MM.1S (cell line): ENCODE results near the gene DNAH11.

Experiments used
- DNase-seq: peaks from one replicate; pipeline ENCODE4 v3.0.0-alpha.2; 2015
- H2AFZ ChIP-seq: fragments of 300-600 bp; sonication (generic); 2 replicates; pipeline ENCODE4 v1.6.0; 2016; ENCODE audit warnings: antibody characterized with exemption, low read length
- H3F3A ChIP-seq: fragments of 300-600 bp; sonication (generic); 2 replicates; pipeline ENCODE4 v1.6.1; 2016; ENCODE audit warnings: mild to moderate bottlenecking, antibody characterized with exemption, low read length, moderate library complexity, mixed read lengths; ENCODE audit not compliant: insufficient read depth
- H3K27ac ChIP-seq: fragments of 300-600 bp; sonication (generic); 2 replicates; pipeline ENCODE4 v1.5.1; 2016; ENCODE audit warnings: mild to moderate bottlenecking, low read length
- H3K27me3 ChIP-seq: fragments of 300-600 bp; sonication (generic); replicated peaks from 2 replicates; pipeline ENCODE4 v1.6.0; 2016; ENCODE audit warnings: low read length; ENCODE audit not compliant: insufficient read depth
- H3K36me3 ChIP-seq: fragments of 300-600 bp; sonication (generic); replicated peaks from 2 replicates; pipeline ENCODE4 v1.6.1; 2016; ENCODE audit warnings: mild to moderate bottlenecking, low read length, mixed read lengths; ENCODE audit not compliant: insufficient read depth
- H3K4me1 ChIP-seq: fragments of 300-600 bp; sonication (generic); 2 replicates; pipeline ENCODE4 v1.6.1; 2016; ENCODE audit warnings: low read length, mixed read lengths
- H3K4me2 ChIP-seq: fragments of 300-600 bp; sonication (generic); 2 replicates; pipeline ENCODE4 v1.6.0; 2016; ENCODE audit warnings: low read depth, low read length
- H3K4me3 ChIP-seq: fragments of 300-600 bp; sonication (generic); 2 replicates; pipeline ENCODE4 v1.5.1; 2016; ENCODE audit warnings: low read length, mixed read lengths
- H3K79me2 ChIP-seq: fragments of 300-600 bp; sonication (generic); 2 replicates; pipeline ENCODE4 v1.6.1; 2016; ENCODE audit warnings: mixed run types, low read length, mixed read lengths
- H3K9ac ChIP-seq: fragments of 300-600 bp; sonication (generic); 2 replicates; pipeline ENCODE4 v1.6.1; 2016; ENCODE audit warnings: low read length, mixed read lengths
- H3K9me2 ChIP-seq: fragments of 300-600 bp; sonication (generic); replicated peaks from 2 replicates; pipeline ENCODE4 v1.6.1; 2016; ENCODE audit warnings: mild to moderate bottlenecking, low read length, mixed read lengths; ENCODE audit not compliant: insufficient read depth
- H3K9me3 ChIP-seq: fragments of 300-600 bp; sonication (generic); replicated peaks from 2 replicates; pipeline ENCODE4 v1.6.1; 2016; ENCODE audit warnings: mild to moderate bottlenecking, low read length, mixed read lengths; ENCODE audit not compliant: insufficient read depth
- H4K20me1 ChIP-seq: fragments of 300-600 bp; sonication (generic); 2 replicates; pipeline ENCODE4 v1.6.1; 2016; ENCODE audit warnings: mild to moderate bottlenecking, low read length, moderate library complexity, mixed read lengths; ENCODE audit not compliant: insufficient read depth
- EZH2 ChIP-seq: fragments of 300-600 bp; sonication (generic); optimal IDR thresholded peaks from 2 replicates; pipeline ENCODE3; 2017; ENCODE audit warnings: low read depth, mild to moderate bottlenecking, antibody characterized with exemption, low read length, mixed read lengths
- EZH2phosphoT487 ChIP-seq: fragments of 300-600 bp; sonication (generic); IDR thresholded peaks from 2 replicates; pipeline ENCODE4 v1.6.1; 2018; ENCODE audit warnings: antibody characterized with exemption, low read length
- TF ChIP-seq, protein P1 (sequence below): fragments of 300-600 bp; sonication (generic); IDR thresholded peaks from 2 replicates; pipeline ENCODE4 v1.5.1; 2016; ENCODE audit warnings: antibody characterized with exemption, low read length, mixed read lengths

The DNAH11 gene

DNA sequence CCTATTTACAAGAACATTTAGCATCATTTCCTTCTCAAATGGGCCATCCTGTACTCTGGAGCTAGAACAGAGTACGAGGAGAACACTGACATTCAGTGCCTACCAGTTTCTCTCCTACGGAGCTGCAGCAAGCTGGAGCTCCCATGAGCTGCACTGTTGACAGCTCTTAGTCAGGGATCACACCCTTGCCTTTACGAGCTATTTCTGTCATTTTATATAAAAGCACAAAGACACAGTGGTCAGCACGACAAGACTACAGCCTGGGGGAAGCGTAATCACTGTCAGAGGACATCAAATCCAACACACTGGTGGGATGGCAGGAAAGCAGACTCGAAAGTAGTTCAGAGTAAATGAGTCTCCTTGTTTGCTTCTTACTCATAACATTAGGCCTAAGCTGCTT, 400.1 kb downstream of the DNAH11 start:
- H3K4me3 ChIP-seq = no peak overlapping the region
- peak overlapping the region; percentile 4; the same call in 1 of the 2 replicates for H3K4me2 ChIP-seq
- H3K79me2 ChIP-seq = peaks cover 65% of the 10 kb centered on the region
- H3K9ac ChIP-seq = no peak overlapping the region
- H3K9me3 ChIP-seq = no peaks in the 10 kb centered on the region
- H2AFZ ChIP-seq = no peak overlapping the region
- no peaks in the 10 kb centered on the region for H3K9me2 ChIP-seq
- no peak for DNase-seq
- no peaks in the 10 kb centered on the region for H3K27me3 ChIP-seq
- TF ChIP-seq EZH2phosphoT487 (no peak), EZH2 (no peak)
- TF ChIP-seq, protein P1, sequence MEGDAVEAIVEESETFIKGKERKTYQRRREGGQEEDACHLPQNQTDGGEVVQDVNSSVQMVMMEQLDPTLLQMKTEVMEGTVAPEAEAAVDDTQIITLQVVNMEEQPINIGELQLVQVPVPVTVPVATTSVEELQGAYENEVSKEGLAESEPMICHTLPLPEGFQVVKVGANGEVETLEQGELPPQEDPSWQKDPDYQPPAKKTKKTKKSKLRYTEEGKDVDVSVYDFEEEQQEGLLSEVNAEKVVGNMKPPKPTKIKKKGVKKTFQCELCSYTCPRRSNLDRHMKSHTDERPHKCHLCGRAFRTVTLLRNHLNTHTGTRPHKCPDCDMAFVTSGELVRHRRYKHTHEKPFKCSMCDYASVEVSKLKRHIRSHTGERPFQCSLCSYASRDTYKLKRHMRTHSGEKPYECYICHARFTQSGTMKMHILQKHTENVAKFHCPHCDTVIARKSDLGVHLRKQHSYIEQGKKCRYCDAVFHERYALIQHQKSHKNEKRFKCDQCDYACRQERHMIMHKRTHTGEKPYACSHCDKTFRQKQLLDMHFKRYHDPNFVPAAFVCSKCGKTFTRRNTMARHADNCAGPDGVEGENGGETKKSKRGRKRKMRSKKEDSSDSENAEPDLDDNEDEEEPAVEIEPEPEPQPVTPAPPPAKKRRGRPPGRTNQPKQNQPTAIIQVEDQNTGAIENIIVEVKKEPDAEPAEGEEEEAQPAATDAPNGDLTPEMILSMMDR = no peak
- H3K27ac ChIP-seq = no peak overlapping the region
- 0 out of 2 replicates have a peak, but pooled peaks cover 7% of the 10 kb centered on the region for H3K36me3 ChIP-seq
- peaks cover 11% of the 10 kb centered on the region for H3F3A ChIP-seq
- 0 out of 2 replicates have a peak, but pooled peaks cover 4% of the 10 kb centered on the region for H4K20me1 ChIP-seq
- peaks cover 21% of the 10 kb centered on the region; the same call in 1 of the 2 replicates for H3K4me1 ChIP-seq

DNA sequence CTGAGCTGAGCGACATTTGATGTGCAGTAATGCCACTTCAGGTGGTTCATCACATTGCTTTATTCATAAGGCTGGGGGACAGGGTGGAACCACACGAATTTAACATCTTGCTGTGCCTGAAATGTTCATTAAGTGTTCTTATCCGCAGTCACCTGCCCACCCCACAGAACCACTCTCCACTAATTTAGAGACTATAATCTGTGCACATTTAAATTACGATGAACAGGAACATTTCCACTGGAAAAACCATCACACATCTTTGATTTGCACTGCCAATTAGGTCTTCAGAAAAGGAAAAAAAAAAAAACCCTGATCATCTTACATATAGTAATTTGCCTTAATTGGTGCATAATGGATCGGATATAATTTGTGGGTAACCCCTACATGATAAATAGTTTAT, 400.6 kb downstream of the DNAH11 start:
- Histone ChIP-seq H3F3A (peaks cover 11% of the 10 kb centered on the region), H3K4me3 (no peak overlapping the region), H3K4me2 (peak overlapping the region; percentile 47; the same call in 1 of the 2 replicates), H3K9me2 (no peaks in the 10 kb centered on the region), H3K9me3 (no peaks in the 10 kb centered on the region), H3K36me3 (0 out of 2 replicates have a peak, but pooled peaks cover 7% of the 10 kb centered on the region), H4K20me1 (0 out of 2 replicates have a peak, but pooled peaks cover 4% of the 10 kb centered on the region), H3K27me3 (no peaks in the 10 kb centered on the region), H3K9ac (no peak overlapping the region), H3K27ac (no peak overlapping the region), H3K79me2 (peaks cover 60% of the 10 kb centered on the region), H2AFZ (no peak overlapping the region), H3K4me1 (peaks cover 21% of the 10 kb centered on the region; the same call in 1 of the 2 replicates)
- no peak for TF ChIP-seq EZH2phosphoT487
- TF ChIP-seq EZH2 = no peak
- TF ChIP-seq, protein P1 = no peak
- no peak for DNase-seq

DNA sequence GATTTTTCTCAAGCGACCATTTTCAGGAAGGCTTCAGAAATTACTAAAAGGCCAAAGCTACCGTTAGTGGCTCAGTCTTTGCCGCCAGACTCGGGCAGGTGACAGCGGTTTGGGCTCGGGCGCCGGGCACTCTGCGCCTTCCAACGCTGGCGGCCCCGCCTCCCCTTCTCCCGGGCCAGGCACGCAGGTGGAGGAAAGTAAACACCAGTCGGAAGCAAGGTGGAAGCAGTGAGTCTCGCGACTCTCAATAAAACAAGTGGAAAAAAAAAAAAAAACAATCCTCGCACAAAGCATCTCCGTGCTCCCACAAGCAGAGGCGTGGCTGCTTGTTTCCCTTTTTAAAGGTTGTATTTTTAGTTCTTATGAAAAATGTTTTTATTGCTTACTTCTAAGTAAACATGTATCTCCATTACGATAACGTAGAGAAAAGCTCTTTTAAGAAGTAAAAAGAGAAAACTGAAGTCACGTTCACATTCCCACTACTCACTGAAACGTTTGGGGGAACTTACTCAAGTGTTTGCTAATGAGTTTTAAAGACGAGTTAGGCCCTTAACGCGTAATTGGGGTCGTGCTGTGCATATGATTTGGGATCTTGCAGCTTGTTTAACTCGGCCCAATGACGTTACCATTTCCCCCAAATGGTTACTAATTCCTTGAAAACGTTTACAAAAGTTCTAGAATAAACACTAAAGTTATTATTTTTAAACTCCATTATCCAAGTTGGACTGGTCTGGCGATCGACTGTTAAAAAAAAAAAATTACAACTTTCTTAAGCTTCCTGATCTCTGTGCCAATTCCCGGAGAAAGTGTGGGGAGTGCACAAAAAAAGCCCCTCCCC, 402.0 kb downstream of the DNAH11 start:
- TF ChIP-seq, protein P1 = no peak
- TF ChIP-seq EZH2phosphoT487 = no peak
- TF ChIP-seq EZH2 = no peak
- no peaks in the 10 kb centered on the region for H3K9me2 ChIP-seq
- no peaks in the 10 kb centered on the region for H3K9me3 ChIP-seq
- H3K9ac ChIP-seq = peak overlapping the region; percentile 91
- peaks cover 15% of the 10 kb centered on the region; the same call in 1 of the 2 replicates for H3K4me1 ChIP-seq
- H3K4me2 ChIP-seq = peak overlapping the region; percentile 47
- DNase-seq = peak; percentile 89
- peak overlapping the region; percentile 68 for H3K4me3 ChIP-seq
- peaks cover 11% of the 10 kb centered on the region for H3F3A ChIP-seq
- peak overlapping the region; percentile 74 for H2AFZ ChIP-seq
- H3K27ac ChIP-seq = peak overlapping the region; percentile 89
- no peaks in the 10 kb centered on the region for H3K27me3 ChIP-seq
- H3K36me3 ChIP-seq = no peaks in the 10 kb centered on the region
- H3K79me2 ChIP-seq = peaks cover 46% of the 10 kb centered on the region
- H4K20me1 ChIP-seq = 0 out of 2 replicates have a peak, but pooled peaks cover 4% of the 10 kb centered on the region
